ENCODE results near the gene DSCAM.

The DSCAM gene

GRCh38 chr21:40191196-40191595 lies 655.8 kb downstream of the DSCAM start:
- H3K9me3 ChIP-seq (ENCODE audit: low read length): no peaks in the 10 kb centered on the region
- no peaks in the 10 kb centered on the region for H3K36me3 ChIP-seq (ENCODE audit: insufficient read depth, low read length)
- H3K4me1 ChIP-seq (ENCODE audit: insufficient read depth, low read length, severe bottlenecking): no peaks in the 10 kb centered on the region
- no peaks in the 10 kb centered on the region for H3K9me2 ChIP-seq (ENCODE audit: low read depth, low read length)
- H3K4me3 ChIP-seq (ENCODE audit: low read depth, low read length, poor library complexity, severe bottlenecking): no peak overlapping the region
- H3F3A ChIP-seq (ENCODE audit: insufficient read depth, low read length): no peaks in the 10 kb centered on the region
- H3K9ac ChIP-seq (ENCODE audit: low read length): no peak overlapping the region
- H4K20me1 ChIP-seq (ENCODE audit: insufficient read depth, low read length): no peaks in the 10 kb centered on the region
- TF ChIP-seq EZH2 (IDR thresholded peaks at IDR 0.05; ENCODE audit: borderline replicate concordance, low read length) (no peak), CTCF (IDR thresholded peaks at IDR 0.05; ENCODE audit: low read length) (no peak)
- H2AFZ ChIP-seq (ENCODE audit: low read length): no peak overlapping the region
- no peaks in the 10 kb centered on the region for H3K79me2 ChIP-seq (ENCODE audit: insufficient read depth, low read length)
- H3K27ac ChIP-seq (ENCODE audit: low read depth, low read length, poor library complexity, severe bottlenecking): no peak overlapping the region
- no peak overlapping the region for H3K4me2 ChIP-seq (ENCODE audit: low read length)
- H3K27me3 ChIP-seq (ENCODE audit: insufficient read depth, low read length): no peaks in the 10 kb centered on the region

DNA sequence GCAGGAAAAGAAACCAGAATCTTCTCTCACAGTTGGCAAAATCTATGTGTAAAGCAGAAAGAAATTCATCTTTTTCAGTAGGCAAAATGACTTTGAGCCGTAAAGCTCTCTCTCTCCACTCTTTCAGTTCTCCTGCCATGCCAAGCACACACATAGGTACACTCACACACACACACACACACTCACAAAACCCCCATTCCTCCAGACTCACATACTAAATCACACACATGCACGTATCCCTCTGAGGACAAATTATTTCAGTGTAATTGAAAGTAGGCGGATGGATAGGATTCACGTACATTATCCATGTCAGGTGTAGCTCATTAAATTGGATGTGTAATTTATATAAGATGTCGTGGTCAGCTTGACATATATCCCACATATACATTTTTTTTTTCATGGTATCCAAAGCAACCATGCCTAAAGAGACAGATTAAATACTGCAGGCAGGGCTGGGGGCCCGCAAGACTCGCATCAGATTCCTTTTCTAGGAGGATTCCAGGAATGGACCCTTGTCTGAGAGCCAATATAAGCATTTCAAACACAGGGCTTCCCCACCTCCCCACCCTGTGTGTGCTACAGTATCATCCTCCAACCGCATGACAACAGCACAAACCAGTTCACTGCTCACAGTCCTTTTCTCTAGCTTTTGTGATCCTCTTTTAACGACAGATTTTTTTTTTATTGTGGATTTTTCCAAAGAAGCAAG lies 658.9 kb downstream of the DSCAM start:
- H3F3A ChIP-seq (ENCODE audit: insufficient read depth, low read length): no peaks in the 10 kb centered on the region
- H3K9me3 ChIP-seq (ENCODE audit: low read length): no peaks in the 10 kb centered on the region
- no peak overlapping the region for H2AFZ ChIP-seq (ENCODE audit: low read length)
- no peak overlapping the region for H3K27ac ChIP-seq (ENCODE audit: low read depth, low read length, poor library complexity, severe bottlenecking)
- no peaks in the 10 kb centered on the region for H4K20me1 ChIP-seq (ENCODE audit: insufficient read depth, low read length)
- H3K9ac ChIP-seq (ENCODE audit: low read length): no peak overlapping the region
- no peak overlapping the region for H3K4me3 ChIP-seq (ENCODE audit: low read depth, low read length, poor library complexity, severe bottlenecking)
- no peak overlapping the region for H3K4me2 ChIP-seq (ENCODE audit: low read length)
- TF ChIP-seq EZH2 (IDR thresholded peaks at IDR 0.05; ENCODE audit: borderline replicate concordance, low read length) (no peak), CTCF (IDR thresholded peaks at IDR 0.05; ENCODE audit: low read length) (no peak)
- no peaks in the 10 kb centered on the region for H3K79me2 ChIP-seq (ENCODE audit: insufficient read depth, low read length)
- H3K36me3 ChIP-seq (ENCODE audit: insufficient read depth, low read length): no peaks in the 10 kb centered on the region
- no peaks in the 10 kb centered on the region for H3K27me3 ChIP-seq (ENCODE audit: insufficient read depth, low read length)
- H3K4me1 ChIP-seq (ENCODE audit: insufficient read depth, low read length, severe bottlenecking): no peaks in the 10 kb centered on the region
- H3K9me2 ChIP-seq (ENCODE audit: low read depth, low read length): no peaks in the 10 kb centered on the region

DNA sequence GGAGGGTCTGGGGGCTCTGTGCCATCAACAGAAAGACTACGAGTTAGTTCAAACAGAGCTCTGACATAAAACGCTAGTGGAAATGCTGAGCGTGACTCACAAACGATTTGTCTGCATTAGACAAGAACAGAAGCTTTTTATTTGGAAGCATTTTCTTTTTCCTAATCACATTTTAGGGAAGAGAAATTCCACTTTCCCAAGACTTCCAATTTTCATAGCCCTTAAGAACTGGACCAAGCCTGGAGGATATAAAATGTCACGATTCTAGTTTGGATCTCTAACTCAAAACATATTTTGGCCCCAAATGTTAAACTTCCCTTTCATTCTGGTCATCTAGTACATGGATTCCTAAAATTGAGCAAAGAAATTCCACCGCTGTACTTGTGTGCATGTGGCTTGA lies 659.7 kb downstream of the DSCAM start:
- no peak for TF ChIP-seq CTCF (IDR thresholded peaks at IDR 0.05; ENCODE audit: low read length)
- TF ChIP-seq EZH2 (IDR thresholded peaks at IDR 0.05; ENCODE audit: borderline replicate concordance, low read length): no peak
- Histone ChIP-seq H3K27me3 (ENCODE audit: insufficient read depth, low read length) (no peaks in the 10 kb centered on the region), H3K79me2 (ENCODE audit: insufficient read depth, low read length) (no peaks in the 10 kb centered on the region), H3K9me3 (ENCODE audit: low read length) (no peaks in the 10 kb centered on the region), H3K9ac (ENCODE audit: low read length) (no peak overlapping the region), H3K4me1 (ENCODE audit: insufficient read depth, low read length, severe bottlenecking) (no peaks in the 10 kb centered on the region), H3F3A (ENCODE audit: insufficient read depth, low read length) (no peaks in the 10 kb centered on the region), H2AFZ (ENCODE audit: low read length) (no peak overlapping the region), H3K4me3 (ENCODE audit: low read depth, low read length, poor library complexity, severe bottlenecking) (no peak overlapping the region), H3K27ac (ENCODE audit: low read depth, low read length, poor library complexity, severe bottlenecking) (no peak overlapping the region), H3K4me2 (ENCODE audit: low read length) (no peak overlapping the region), H3K36me3 (ENCODE audit: insufficient read depth, low read length) (no peaks in the 10 kb centered on the region), H3K9me2 (ENCODE audit: low read depth, low read length) (no peaks in the 10 kb centered on the region), H4K20me1 (ENCODE audit: insufficient read depth, low read length) (no peaks in the 10 kb centered on the region)

Measured in OCI-LY1 (cell line).